Breast epithelium (tissue), 3 donors: ENCODE data around the gene TOGARAM1.

ENCODE experiments used
- POLR2A ChIP-seq: fragments of 450-650 bp; IDR thresholded peaks from one replicate; pipeline ENCODE4 v1.6.1; 2016; ENCODE audit warnings: antibody characterized with exemption, mild to moderate bottlenecking, moderate library complexity
- POLR2AphosphoS5 ChIP-seq, 3 donors: sonication (generic); formaldehyde crosslinking; IDR thresholded peaks; one replicate each; pipeline ENCODE4 v1.6.1; 2017; ENCODE audit warnings: antibody characterized with exemption in 3 of 3
- TF ChIP-seq, protein P1 (sequence below), 3 donors: fragments of 450-650 bp; IDR thresholded peaks; one replicate each; pipeline ENCODE4 v1.5.1; 2016 to 2017; ENCODE audit warnings: antibody characterized with exemption in 3 of 3, mild to moderate bottlenecking in 3 of 3, moderate library complexity in 3 of 3

DNA sequence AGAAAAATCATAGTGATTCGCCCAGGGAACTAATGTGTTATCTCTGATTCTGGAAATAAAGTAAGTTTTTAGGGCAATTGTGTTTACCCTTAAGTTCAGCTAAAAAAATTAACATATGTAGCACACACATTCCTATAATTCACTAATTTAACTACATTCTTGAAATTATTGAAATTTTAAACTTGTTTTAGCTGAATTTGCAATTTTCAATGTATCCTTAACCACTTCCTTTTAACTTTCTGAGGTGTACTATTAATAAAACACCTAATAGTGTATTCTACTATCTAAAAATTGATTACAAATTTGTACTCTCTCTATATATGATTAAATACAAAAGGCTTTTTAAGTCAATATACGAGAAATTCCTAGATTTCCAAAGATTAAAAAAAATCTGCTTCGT lies 2.5 kb upstream of the TOGARAM1 start:
- TF ChIP-seq POLR2AphosphoS5 (IDR thresholded peaks at IDR 0.05) (no peak), POLR2A (no peak)
- TF ChIP-seq, protein P1, sequence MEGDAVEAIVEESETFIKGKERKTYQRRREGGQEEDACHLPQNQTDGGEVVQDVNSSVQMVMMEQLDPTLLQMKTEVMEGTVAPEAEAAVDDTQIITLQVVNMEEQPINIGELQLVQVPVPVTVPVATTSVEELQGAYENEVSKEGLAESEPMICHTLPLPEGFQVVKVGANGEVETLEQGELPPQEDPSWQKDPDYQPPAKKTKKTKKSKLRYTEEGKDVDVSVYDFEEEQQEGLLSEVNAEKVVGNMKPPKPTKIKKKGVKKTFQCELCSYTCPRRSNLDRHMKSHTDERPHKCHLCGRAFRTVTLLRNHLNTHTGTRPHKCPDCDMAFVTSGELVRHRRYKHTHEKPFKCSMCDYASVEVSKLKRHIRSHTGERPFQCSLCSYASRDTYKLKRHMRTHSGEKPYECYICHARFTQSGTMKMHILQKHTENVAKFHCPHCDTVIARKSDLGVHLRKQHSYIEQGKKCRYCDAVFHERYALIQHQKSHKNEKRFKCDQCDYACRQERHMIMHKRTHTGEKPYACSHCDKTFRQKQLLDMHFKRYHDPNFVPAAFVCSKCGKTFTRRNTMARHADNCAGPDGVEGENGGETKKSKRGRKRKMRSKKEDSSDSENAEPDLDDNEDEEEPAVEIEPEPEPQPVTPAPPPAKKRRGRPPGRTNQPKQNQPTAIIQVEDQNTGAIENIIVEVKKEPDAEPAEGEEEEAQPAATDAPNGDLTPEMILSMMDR (IDR thresholded peaks at IDR 0.05) = no peak
